Mesenteric fat pad (tissue), 1 donor: Measurements from ENCODE around the gene NEU4. TPM values are rescaled to one million over a fixed set of nuclear protein-coding genes. Genes with fewer than 3 reads are reported as not detected.
A peak's percentile ranks its signal among the peaks of the same experiment; 100 is the strongest.

Experiments used
- DNase-seq: peaks from one replicate; pipeline ENCODE4 v3.0.0-alpha.2; 2020; ENCODE audit warnings: low spot score
- total RNA-seq: library from RNA; stranded (reverse); fragmentation: NEBNext Ultra II Directional; extraction: Animal tissue kit (Norgen Biotek cat#: 25700); gene quantifications from one replicate; pipeline ENCODE4 v1.2.1, GENCODE V29; 2021
- donor health status: DM: yes; HTN: yes; CAD: no.

Gene NEU4
- total RNA-seq, 1 donor from 2014 or later: 1.1 TPM

GRCh38 chr2:241827394-241827793 is 18.4 kb downstream of the NEU4 start:
- no peak for DNase-seq

- DNase-seq: no peak
These were observed 24.2 kb downstream of the NEU4 start for GRCh38 chr2:241833101-241833663.

DNA sequence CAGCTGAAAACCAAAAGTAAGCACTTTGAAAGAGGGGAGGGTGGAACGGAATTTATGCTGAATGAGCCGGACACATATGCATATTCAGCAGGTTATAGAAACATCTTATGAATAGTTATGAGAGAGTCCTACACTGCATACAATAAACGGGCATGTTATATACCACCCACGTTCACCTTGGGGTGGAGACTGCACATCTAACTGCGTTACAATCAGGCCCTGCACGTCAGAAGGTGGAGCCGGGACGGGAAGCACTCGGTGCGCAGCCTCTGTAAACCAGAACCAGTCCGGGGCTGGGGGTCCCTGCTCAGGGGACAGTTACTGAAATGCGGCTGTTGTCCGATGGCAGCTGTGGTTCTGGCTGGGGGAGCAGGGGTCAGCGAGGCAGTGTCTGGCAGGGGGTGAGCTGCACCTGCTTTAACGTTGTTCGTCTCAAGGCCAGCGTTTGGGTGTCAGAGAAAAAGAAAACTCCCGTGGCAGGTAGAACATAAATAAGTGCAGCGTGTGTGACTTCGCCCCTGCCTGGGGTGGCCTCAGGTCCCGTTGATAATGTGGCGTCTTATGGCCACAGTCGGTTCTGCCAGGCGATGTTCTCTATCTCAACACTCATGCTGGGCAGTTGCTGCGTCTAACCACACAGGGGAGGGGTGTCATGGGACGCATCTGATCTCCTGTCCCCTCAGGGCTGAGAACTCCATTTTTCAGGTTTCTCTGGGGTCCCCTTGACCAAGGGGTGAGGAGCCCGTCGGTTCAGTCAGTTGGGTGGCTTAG is 24.9 kb downstream of the NEU4 start:
- DNase-seq: peak; percentile 64

DNA sequence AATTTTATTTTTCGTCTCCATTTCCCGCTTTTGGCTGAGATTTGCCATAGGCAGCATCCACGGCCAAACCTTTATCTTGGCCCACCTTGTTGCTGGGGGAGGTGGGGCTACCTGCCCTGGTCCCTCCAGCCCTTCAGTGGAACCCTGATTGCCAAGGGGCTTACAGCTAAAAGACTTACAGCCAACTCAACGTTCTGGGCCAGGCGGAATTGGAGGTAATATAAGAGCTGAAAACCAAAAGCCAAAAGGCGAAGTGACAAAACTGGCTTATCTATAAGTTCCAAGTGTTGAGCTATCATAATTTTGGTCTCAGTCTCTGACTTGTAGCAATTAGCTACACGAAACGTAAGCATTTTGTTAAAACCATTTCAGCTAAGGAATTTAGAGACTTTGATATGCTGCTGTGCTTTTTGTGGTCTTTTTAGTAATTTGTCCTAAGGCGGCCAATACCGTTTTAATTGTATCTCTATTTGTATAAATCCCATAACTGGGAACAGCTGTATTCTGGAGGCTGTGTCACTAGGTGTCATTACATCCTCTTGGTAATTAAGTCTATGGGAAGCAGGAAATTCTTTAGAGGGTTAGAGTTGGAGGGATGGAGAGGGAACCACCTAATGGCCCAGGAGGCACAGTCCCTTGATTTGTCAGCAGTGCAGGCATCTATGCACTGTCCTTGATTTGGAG is 25.7 kb downstream of the NEU4 start:
- no peak for DNase-seq

GRCh38 chr2:241835611-241836010 is 26.6 kb downstream of the NEU4 start:
- no peak for DNase-seq

DNA sequence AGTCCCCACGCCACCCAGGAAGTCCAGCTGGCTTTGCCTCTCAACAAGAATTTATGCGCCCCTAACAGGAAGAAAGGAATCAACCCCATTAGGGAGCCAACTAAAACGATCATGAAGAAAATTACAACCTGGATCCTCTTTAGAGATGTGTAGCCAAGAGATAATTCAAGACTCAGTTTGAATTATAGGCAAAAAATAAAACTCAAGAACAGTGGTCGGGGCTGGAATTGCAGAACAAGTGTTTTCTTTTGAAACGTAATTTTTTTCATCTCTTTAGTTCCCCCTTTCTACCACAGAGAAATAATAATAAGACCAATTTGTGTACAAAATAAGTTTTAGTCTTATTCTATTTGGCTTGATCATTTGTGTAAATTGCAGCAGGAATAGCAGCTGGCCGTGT is 27.3 kb downstream of the NEU4 start:
- no peak for DNase-seq

GRCh38 chr2:241837197-241837965 is 28.4 kb downstream of the NEU4 start:
- peak; percentile 33 for DNase-seq

DNA sequence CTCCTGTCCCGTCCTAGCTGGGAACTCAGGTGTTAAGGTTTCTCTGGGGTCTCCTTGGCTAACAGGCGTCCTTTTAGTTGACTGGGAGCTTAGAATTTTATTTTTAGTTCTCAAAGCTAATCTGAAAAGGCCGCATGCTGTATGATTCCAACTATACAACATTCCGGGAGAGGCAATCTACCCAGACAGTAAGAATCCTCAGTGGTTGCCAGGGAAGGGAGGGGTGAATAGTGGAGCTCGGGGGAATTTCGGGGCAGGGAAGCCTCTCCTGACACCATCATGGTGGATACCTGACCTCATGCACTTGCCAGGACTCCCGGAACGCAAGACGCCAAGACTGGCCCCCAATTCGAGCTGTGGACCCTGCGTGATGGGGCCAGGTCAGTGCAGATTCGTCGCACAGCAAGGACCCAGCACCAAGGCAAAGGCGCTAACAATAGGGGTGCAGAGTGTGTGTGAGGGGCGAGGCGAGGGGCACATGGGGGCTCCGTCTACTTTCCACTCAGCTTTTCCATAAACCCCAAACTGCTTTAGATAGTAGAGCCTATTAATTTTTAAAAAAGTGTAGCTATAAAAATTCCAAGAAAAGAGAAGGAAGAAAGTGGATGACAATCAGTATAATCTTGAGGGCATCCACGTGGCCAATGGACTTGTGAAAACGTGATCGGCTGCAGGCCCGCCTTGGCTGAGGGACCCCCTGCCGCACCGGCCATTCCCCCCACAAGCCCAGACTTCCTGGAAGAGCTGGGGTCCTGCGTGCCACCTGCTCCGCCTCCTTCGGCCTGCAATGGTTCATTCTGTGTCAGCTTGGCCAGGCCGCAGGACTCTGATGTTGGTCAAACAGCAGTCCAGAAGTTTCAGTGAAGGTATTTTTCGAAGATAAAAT is 32.4 kb downstream of the NEU4 start:
- peak; percentile 62 for DNase-seq

- DNase-seq: peak; percentile 81
These were observed 33.0 kb downstream of the NEU4 start for GRCh38 chr2:241842067-241842415.

DNA sequence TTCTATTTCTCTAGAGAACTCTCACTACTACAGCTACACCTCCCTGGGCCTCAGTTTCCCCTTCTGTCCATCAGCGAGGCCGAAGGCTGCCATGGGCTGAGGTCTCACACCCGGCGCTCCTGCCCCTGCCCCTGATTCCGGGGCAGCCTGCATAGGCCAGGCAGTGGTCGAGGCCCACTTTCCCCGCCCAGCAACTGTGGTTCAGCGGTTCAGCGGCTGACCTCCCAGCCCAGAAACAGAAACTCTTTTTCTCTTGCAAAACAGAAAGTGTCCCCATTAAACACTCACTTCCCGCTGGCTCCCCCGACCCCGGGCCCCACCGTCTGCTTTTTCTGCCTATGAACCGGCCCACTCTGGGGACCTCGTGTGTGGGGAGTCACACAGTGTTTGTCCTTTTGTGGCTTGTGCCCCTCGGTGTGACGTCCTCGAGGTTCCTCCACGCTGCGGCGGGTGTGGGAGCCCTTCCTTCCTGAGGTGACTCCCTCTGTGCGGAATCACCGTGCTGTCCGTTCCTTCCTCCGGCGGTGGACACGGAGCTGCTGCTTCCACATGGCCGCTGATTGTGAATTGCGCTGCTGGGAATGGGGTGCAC is 33.7 kb downstream of the NEU4 start:
- DNase-seq: peak; percentile 91

DNA sequence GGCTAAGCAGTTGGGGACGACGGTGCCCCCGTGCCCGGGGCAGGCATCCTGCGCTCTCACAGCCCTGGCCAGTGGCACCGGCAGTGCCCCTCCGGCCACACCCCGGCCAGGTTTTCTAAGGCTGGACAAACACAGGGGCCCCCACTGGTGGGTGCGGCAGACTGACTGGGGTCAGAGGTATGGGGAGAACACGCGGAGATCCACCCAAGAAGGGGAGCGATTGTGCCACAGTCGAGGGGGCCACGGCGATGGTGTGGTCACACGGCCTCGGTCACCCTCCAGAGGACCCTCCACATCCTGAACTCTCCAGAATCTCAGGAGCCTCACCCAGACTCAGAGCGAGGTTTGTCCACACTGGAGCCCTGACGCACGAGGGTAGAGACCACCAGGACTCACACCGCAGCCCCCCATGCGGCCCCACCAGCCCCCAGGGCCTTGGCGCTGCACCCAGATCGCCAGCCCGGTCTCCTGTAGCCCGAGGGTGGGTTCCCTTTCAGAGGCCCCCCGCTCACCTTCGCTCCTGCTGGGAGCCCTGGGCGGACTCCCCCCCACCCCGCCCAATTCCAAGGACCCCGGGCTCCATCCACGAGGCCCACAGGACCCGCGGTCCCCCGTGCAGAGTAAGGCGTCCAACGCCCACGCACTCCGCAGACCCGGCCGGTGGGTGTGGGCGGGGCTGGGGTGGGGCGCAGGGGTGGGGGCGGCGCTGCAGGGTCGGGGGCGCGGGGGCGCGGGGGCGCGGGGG is 34.5 kb downstream of the NEU4 start:
- no peak for DNase-seq

GRCh38 chr2:241844066-241844728 is 35.2 kb downstream of the NEU4 start:
- peak; percentile 92 for DNase-seq

- peak; percentile 72 for DNase-seq
These were observed 36.0 kb downstream of the NEU4 start for GRCh38 chr2:241844831-241845578.

DNA sequence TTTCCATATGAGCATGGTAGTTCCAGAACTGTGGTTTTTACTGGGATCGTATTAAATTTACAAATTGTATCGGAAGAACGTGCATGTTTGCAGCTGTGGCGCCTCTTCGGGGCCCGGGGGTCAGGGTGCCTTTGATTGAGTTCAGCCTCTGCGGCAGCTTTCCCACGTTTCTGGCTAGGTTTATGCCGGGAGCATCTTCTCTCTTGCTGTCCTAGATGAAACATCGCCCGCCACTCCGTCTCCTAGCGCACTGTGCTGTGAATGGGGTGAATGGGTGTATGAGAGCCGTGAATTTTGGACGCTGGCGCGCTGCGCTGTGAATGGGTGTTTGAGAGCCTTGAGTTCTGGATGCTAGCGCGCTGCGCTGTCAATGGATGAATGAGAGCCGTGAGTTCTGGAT is 37.4 kb downstream of the NEU4 start:
- peak; percentile 82 for DNase-seq

DNA sequence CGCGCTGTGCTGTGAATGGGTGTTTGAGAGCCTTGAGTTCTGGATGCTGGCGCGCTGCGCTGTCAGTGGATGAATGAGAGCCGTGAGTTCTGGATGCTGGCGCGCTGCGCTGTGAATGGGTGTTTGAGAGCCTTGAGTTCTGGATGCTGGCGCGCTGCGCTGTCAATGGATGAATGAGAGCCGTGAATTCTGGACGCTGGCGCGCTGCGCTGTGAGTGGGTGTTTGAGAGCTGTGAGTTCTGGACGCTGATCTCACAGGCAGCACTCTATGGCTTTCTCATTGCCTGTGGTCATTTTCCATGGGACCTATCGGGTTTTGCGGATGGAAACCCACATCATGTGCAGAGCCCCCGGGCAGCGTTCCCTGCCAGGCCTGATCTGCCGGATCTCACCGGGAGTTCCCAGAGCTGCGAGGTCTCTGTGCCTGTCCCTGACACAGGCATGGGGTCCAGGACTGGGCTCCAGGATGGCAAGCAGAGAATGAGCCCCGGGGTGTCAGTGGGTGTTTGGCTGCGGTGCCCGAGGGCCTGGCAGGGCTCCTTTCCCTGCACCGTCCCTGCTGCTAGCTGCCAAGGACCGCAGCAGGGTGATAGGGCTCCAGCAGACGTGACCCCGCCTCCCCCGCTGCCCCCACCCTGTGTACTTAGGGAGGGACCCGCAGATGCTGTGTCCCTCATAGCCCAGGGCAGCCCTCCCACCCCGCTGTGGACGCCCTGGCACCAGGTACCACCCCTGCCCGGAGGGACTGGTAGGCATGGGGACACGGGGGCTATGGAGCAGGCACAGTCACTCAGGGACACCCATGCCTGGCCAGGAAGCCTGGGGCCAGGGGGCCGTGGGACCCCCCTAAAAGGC is 40.0 kb downstream of the NEU4 start:
- DNase-seq: peak; percentile 84

DNA sequence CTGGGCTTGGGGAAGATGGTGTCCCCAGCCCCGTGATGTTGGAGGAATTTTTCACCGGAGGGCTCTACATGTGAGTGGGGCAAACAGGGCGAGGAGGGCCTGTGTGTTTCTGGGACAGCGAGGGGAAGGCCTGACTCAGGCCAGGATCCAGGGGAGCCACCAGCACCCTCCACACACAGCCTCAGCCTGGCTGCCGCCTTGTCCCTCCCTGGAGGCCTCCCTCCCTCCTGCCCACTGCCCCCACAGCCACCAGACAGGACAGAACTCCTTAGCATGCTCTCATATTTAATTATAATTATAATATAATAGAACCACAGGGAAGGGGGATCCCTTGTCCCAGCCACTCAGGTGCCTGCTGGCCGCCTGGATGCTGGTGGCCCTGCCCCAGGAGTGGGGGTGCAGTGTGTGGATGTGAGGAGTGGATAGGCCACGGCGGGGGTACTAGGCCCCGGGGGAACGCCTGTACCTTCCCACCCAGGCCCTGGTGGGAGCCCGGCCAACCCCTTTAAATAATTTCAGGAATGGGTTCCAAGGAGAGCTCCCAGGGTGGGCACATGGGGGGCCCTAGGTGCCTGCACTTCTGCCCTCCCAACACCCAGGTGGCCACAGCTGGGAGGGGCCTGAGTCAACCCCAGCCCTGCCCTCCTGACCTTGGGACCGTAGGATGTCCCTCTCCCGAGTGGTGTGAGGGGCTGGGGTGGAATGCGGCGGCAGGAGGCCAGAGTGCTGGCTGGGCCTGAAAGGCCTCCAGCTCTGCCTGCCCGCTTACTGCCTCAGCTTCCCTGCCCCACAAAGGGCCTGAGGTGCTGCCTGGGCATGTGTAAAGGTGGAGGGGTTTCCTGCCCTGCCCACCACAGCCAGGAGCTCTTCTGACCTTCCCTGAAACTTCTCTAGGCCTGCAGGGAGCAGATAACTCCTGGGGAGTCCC is 40.9 kb downstream of the NEU4 start:
- peak; percentile 57 for DNase-seq
